Lower leg skin (tissue), 4 donors: ENCODE results near the gene SYNGR3. TPM values are rescaled to one million over a fixed set of nuclear protein-coding genes. Genes with fewer than 3 reads are reported as not detected.

ENCODE experiments used
- DNase-seq, 2 donors: peaks; one replicate each; pipeline ENCODE4 v3.0.0-alpha.2; 2019; ENCODE audit warnings: low spot score in 2 of 2
- H3K4me3 ChIP-seq: fragments of 200-600 bp; sonication (generic); 2 replicates; pipeline ENCODE4 v1.5.1; 2017; ENCODE audit warnings: mild to moderate bottlenecking, low read depth; ENCODE audit not compliant: poor library complexity, severe bottlenecking
- POLR2A ChIP-seq, 2 donors: fragments of 450-650 bp; IDR thresholded peaks; one replicate each; pipeline ENCODE4 v1.6.1; 2016 to 2017; ENCODE audit warnings: antibody characterized with exemption in 2 of 2, mild to moderate bottlenecking in 1 of 2, moderate library complexity in 1 of 2
- WGBS, 2 donors: methylation state at CpG; one replicate each; pipeline ENCODE4 v1.1.5; 2018; 5-methylcytosine and 5-hydroxymethylcytosine counted together
- intact Hi-C: fragments of 100-400 bp; cut with DNase I; formaldehyde crosslinking; loops from one replicate; pipeline ENCODE4 v1.15.0; 2023; ENCODE audit warnings: low total_unique reads
- total RNA-seq, 4 donors: library from RNA; depleted of rRNA; stranded (reverse); fragments of >200 nt; gene quantifications; one replicate each; pipeline ENCODE4 v1.1.0, GENCODE V29; 2016
- TF ChIP-seq, protein P1 (sequence below), 3 donors: fragments of 450-650 bp; IDR thresholded peaks; one replicate each; pipeline ENCODE4 v1.5.1; 2016; ENCODE audit warnings: antibody characterized with exemption in 3 of 3, mild to moderate bottlenecking in 3 of 3, moderate library complexity in 2 of 3

The SYNGR3 gene
- total RNA-seq, 4 donors from 2014 or later: 0.72 to 1.1 (median 0.78) TPM; not detected in 1

DNA sequence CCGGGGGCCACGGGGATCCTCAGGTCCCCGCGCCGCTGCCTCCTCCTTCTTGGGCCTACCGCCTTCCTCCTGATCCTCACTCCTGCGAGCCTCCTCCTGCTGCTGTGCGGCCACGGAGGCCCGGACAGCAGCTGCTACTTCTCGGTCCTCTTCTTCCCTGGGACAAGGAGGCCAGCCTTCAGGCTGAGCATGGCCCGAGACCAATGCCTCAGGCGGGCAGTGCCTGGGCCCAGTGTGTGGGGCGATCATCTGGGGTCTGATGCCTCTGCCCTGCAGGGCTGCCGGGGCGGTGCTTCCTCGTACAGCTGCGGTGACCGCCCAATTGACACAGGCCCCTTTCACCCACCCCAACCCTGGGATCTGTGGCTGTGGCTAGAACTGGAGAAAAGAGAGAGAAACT is 11.3 kb downstream of the SYNGR3 start:
- 94 to 97% methylated on average over 19 of the region's 19 CpGs for WGBS, 2 donors
- intact Hi-C loops: no loop called here
- H3K4me3 ChIP-seq: no peak overlapping the region
- TF ChIP-seq POLR2A (IDR thresholded peaks at IDR 0.05): no peak
- TF ChIP-seq, protein P1, sequence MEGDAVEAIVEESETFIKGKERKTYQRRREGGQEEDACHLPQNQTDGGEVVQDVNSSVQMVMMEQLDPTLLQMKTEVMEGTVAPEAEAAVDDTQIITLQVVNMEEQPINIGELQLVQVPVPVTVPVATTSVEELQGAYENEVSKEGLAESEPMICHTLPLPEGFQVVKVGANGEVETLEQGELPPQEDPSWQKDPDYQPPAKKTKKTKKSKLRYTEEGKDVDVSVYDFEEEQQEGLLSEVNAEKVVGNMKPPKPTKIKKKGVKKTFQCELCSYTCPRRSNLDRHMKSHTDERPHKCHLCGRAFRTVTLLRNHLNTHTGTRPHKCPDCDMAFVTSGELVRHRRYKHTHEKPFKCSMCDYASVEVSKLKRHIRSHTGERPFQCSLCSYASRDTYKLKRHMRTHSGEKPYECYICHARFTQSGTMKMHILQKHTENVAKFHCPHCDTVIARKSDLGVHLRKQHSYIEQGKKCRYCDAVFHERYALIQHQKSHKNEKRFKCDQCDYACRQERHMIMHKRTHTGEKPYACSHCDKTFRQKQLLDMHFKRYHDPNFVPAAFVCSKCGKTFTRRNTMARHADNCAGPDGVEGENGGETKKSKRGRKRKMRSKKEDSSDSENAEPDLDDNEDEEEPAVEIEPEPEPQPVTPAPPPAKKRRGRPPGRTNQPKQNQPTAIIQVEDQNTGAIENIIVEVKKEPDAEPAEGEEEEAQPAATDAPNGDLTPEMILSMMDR (IDR thresholded peaks at IDR 0.05): no peak
- DNase-seq: no peak

DNA sequence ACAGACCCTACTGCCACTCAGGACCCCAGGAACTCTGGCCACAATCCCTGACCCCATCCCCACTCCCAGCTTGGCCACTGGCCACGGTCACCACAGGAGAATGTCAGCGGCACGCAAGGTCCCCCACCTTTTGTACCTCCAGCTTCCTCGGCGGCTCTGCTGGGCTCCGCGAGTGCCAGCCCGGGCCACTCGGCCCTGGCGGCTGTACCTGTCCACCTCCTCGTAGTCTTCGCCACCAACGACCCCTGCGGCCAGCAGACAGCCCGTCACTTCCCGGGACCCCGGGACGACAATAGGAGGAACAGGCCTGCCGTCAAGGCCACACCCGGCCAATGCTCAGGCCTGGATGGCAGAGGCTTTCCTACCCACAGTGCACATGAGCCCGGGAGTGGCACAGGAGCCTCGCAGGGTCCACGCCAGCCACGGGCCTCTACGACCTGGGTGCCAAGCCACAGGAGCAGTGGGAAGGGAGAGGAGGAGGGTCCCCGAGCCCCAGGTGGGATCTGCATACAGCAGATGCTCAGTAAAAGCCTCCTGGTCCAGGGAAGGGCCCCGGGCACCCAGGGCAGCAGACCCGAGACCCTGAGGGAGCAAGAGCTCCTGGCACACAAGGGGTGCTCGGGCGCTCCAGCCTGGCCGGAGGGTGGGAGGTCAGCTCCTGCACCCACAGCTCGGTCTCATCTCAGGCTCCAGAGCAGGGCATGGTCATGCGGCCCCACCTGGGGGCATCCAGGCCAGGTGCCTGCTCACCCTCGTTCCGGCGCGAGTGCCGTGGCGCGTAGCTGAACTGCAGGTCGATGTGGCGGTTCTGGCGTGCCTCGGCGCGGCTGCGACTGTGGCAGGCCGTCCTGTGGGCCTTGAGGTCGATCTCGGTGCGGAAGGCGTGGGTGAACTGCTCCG is 11.9 kb downstream of the SYNGR3 start:
- 96 to 97% methylated on average over 47 to 50 of the region's 53 CpGs for WGBS, 2 donors
- intact Hi-C loops: no loop called here
- TF ChIP-seq, protein P1 (IDR thresholded peaks at IDR 0.05): no peak
- TF ChIP-seq POLR2A (IDR thresholded peaks at IDR 0.05): no peak
- no peak overlapping the region for H3K4me3 ChIP-seq
- no peak for DNase-seq

DNA sequence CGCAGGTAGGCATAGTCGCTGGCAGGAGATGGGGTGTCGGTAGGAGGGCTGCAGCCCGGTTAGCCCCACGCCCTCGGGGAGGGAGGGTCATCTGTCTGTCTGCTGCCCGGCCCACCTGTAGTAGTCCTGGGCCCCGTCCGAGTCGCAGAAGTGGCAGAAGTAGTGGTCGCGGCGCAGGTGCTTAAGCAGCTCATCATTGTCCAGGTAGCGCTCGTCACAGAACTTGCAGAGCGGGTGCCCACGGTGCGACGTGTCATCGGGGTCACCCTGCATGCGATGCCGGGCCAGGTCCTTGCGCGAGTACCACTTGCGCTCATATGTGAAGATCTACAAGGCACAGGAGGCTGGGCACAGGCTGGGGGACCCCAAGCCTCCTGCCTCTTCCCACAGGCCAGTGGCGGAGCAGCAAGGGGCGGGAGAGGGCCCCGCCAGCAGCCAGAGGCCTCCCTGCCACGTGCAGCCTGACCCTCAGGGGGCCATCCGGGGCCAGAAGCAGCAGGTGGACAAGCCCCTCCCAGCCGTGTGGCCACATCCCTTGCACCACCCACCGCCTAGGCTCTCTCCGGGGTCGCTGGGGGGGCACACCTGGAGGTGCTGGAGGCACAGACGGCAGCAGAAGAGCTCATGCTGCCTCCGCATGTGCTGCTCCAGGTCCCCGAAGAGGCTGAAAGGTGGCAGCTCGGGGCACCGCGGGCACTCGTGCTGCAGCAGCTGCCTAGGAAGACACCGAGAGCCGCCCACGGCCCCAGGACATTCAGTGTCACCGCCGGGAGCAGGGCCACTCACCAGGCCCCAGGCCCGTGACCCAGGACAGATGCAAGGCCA is 12.8 kb downstream of the SYNGR3 start:
- WGBS, 2 donors: 89 to 91% methylated on average over 23 of the region's 47 CpGs
- no peak for DNase-seq
- TF ChIP-seq POLR2A (IDR thresholded peaks at IDR 0.05): no peak
- TF ChIP-seq, protein P1 (IDR thresholded peaks at IDR 0.05): no peak
- H3K4me3 ChIP-seq: no peak overlapping the region
- intact Hi-C loops: no loop called here

DNA sequence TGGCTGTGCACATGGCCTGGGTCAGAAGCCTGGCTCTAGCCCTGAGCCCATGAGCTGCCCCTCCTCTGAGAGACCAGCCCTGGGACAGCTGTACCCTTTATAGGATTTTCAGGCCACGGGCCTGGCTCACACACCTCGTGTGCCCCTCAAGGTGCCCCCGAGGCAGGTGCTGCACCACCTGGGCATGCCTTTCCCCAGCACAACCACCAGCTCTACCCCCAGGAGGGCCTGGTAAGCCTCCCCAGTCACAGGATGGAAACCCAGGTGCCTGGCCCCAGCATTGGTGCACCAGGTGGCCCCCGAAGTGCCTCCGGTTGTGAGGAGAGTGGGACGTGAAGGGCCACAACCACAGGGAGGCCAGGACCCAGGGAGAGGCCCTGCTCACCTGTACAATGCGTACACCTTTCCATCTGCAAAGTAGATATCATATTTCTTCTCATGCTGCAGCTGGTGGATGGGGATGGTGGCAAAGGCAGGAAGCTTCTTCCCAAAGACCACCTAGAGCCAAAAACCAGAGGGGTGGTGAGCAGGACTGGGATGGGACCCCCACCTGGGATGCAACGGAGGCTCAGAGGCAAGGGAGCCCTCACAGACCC is 13.6 kb downstream of the SYNGR3 start:
- DNase-seq: no peak
- H3K4me3 ChIP-seq: no peak overlapping the region
- 79 to 82% methylated on average over 6 to 8 of the region's 8 CpGs for WGBS, 2 donors
- TF ChIP-seq, protein P1 (IDR thresholded peaks at IDR 0.05): no peak
- no peak for TF ChIP-seq POLR2A (IDR thresholded peaks at IDR 0.05)
- intact Hi-C loops: no loop called here

DNA sequence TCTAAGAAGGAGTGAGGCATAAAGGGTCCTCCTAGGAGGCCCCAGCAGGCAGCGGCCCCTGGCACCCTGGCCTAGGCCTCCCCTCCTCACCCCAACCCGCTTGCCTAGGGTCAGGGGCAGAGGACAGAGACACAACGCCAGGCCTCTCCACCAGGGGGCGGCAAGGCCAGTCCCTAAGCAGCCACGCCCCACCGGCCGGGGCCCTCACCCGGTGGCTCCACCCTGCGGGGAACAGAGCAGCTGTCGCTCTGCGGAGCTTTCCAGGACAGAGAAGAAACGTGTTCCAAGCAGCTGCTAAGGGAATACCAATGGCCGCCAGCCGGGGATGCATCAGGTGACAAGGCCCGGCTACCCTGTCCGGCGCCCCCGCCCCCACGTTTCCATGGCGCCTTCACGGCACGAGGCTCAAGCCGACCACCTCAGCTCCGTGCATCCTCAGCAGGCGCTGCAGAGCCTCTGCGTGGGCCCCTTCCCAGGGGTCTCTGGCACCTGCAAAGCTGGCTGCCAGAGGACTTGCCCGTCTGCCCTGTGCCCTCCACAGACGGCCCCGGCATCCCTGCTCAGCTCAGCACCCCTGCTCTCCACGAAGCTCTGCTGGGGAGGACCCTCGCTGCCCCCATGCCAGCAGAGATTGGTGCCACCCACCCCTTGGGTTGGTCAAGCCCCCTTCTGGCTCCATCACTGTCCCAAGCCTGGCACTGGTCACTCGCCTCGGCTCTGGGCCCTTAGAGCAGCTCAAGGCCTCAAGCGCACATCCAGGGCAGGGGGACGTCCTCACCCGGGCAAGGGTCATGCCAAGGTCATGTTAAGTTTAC is 14.3 kb downstream of the SYNGR3 start:
- no peak overlapping the region for H3K4me3 ChIP-seq
- peak; percentile 74 to 95 for DNase-seq
- intact Hi-C loops: no loop called here
- TF ChIP-seq POLR2A (IDR thresholded peaks at IDR 0.05): no peak
- TF ChIP-seq, protein P1 (IDR thresholded peaks at IDR 0.05): peak in 1 of 3 donors; percentile 57
- 34% methylated on average over 33 of the region's 36 CpGs for WGBS, 2 donors
